Transverse colon (tissue), 3 donors: ENCODE measurements around the gene SRSF3.

Source experiments
- EP300 ChIP-seq: sonication (generic); formaldehyde crosslinking; IDR thresholded peaks from one replicate; pipeline ENCODE4 v1.6.1; 2017; ENCODE audit warnings: antibody characterized with exemption, low read depth
- POLR2AphosphoS5 ChIP-seq, 3 donors: sonication (generic); formaldehyde crosslinking; IDR thresholded peaks; one replicate each; pipeline ENCODE4 v1.6.1; 2016; ENCODE audit warnings: antibody characterized with exemption in 3 of 3

- TF ChIP-seq POLR2AphosphoS5 (IDR thresholded peaks at IDR 0.05) (no peak), EP300 (no peak)
Observed at GRCh38 chr6:36633915-36634314, 39.8 kb downstream of the SRSF3 start.
